B cell (primary cell): ENCODE measurements around the gene SOX13. TPM values are rescaled to one million over a fixed set of nuclear protein-coding genes. Genes with fewer than 3 reads are reported as not detected.

ENCODE experiments used
- ATAC-seq: fragments of 200-7000 bp; cut with Tn5 transposase; one replicate; pipeline ENCODE4 v1.10.0; 2021; ENCODE audit warnings: low read depth, mild to moderate bottlenecking, moderate number of reproducible peaks, moderate library complexity
- CTCF ChIA-PET: fragments of 350-600 bp; sonication (Branson Sonifier 250); formaldehyde crosslinking; loops from one replicate; lab custom pipeline; 2021; ENCODE audit warnings: antibody characterized with exemption, inconsistent platforms; lab: Charles Lee
- POLR2A ChIA-PET: fragments of 350-600 bp; sonication (Branson Sonifier 250); formaldehyde crosslinking; loops from one replicate; lab custom pipeline; 2021; ENCODE audit warnings: antibody characterized with exemption; lab: Charles Lee
- DNase-seq: peaks from one replicate; pipeline ENCODE4 v3.0.0; 2013
- H2AFZ ChIP-seq: 2 replicates; pipeline ENCODE4 v1.6.1; 2012; ENCODE audit warnings: mild to moderate bottlenecking, low read depth, low read length; ENCODE audit not compliant: insufficient read depth, poor library complexity, severe bottlenecking
- H3K27ac ChIP-seq, 2 donors: 1 replicate in 1 of 2; 2 replicates in 1 of 2; pipeline ENCODE4 v1.5.1; 2012 to 2013; ENCODE audit warnings: low read length in 2 of 2, mild to moderate bottlenecking in 2 of 2, moderate library complexity in 1 of 2
- H3K27me3 ChIP-seq, 4 experiments: fragments of 200-600 bp in 1 of 4; sonication (generic) in 1 of 4; replicated peaks in 1 of 4; 1 replicate in 2 of 4; 2 replicates in 2 of 4; pipeline versions ENCODE4 v1.6.1 to v1.7.0; 2013 to 2016; ENCODE audit warnings: low read length in 3 of 4, mild to moderate bottlenecking in 2 of 4, mixed read lengths in 1 of 4, moderate library complexity in 1 of 4; ENCODE audit not compliant: insufficient read depth in 4 of 4, control insufficient read depth in 3 of 4; ENCODE audit errors: control extremely low read depth in 1 of 4
- H3K36me3 ChIP-seq, 2 experiments: replicated peaks in 1 of 2; 1 replicate in 1 of 2; 2 replicates in 1 of 2; pipeline versions ENCODE4 v1.6.1 to v1.7.1; 2013; ENCODE audit warnings: low read length in 1 of 2; ENCODE audit not compliant: insufficient read depth in 2 of 2, control insufficient read depth in 1 of 2; ENCODE audit errors: control extremely low read depth in 1 of 2, extremely low read depth in 1 of 2
- H3K4me1 ChIP-seq, 2 donors: fragments of 200-600 bp in 1 of 2; sonication (generic) in 1 of 2; 1 replicate in 1 of 2; 2 replicates in 1 of 2; pipeline versions ENCODE4 v1.5.1 to v1.6.1; 2013 to 2017; ENCODE audit warnings: low read length in 2 of 2; ENCODE audit not compliant: control insufficient read depth in 2 of 2, insufficient read depth in 2 of 2
- H3K4me2 ChIP-seq: replicated peaks from 2 replicates; pipeline ENCODE3; 2012; ENCODE audit warnings: mild to moderate bottlenecking, low read depth, low read length; ENCODE audit not compliant: poor library complexity, severe bottlenecking
- H3K4me3 ChIP-seq, 5 experiments: fragments of 200-600 bp in 1 of 5; sonication (generic) in 1 of 5; 1 replicate in 3 of 5; 2 replicates in 2 of 5; pipeline versions ENCODE4 v1.5.1 to v1.7.0; 2011 to 2016; ENCODE audit warnings: low read length in 4 of 5, mild to moderate bottlenecking in 4 of 5, low read depth in 2 of 5, control low read depth in 1 of 5, moderate library complexity in 1 of 5; ENCODE audit not compliant: insufficient read depth in 1 of 5; ENCODE audit errors: control extremely low read depth in 1 of 5, extremely low read depth in 1 of 5
- H3K79me2 ChIP-seq: fragments of 200-600 bp; sonication (generic); one replicate; pipeline ENCODE4 v1.6.0; 2016; ENCODE audit warnings: low read length; ENCODE audit not compliant: control insufficient read depth, insufficient read depth
- H3K9ac ChIP-seq: fragments of 200-600 bp; sonication (generic); 2 replicates; pipeline ENCODE4 v1.6.1; 2017; ENCODE audit warnings: mild to moderate bottlenecking, low read length, moderate library complexity
- H3K9me3 ChIP-seq, 3 donors: one replicate each; pipeline versions ENCODE4 v1.6.1 to v1.7.1; 2013; ENCODE audit warnings: low read length in 2 of 3; ENCODE audit not compliant: control insufficient read depth in 2 of 3, insufficient read depth in 1 of 3; ENCODE audit errors: control extremely low read depth in 1 of 3
- H4K20me1 ChIP-seq: 2 replicates; pipeline ENCODE4 v1.6.0; 2012; ENCODE audit warnings: mild to moderate bottlenecking, low read length; ENCODE audit not compliant: insufficient read depth, control insufficient read depth, poor library complexity, severe bottlenecking
- H3K27ac Mint-ChIP-seq: one replicate; pipeline ENCODE4 v1.8.0; 2021; ENCODE audit warnings: mixed read lengths
- H3K27me3 Mint-ChIP-seq: one replicate; pipeline ENCODE4 v1.8.0; 2021; ENCODE audit warnings: mixed read lengths
- H3K4me1 Mint-ChIP-seq: one replicate; pipeline ENCODE4 v1.8.0; 2021; ENCODE audit warnings: mixed read lengths
- H3K4me3 Mint-ChIP-seq: one replicate; pipeline ENCODE4 v1.8.0; 2021; ENCODE audit warnings: mixed read lengths
- H3K9me3 Mint-ChIP-seq: one replicate; pipeline ENCODE4 v1.8.0; 2022; ENCODE audit warnings: mixed read lengths; ENCODE audit not compliant: insufficient read depth
- CTCF ChIP-seq: fragments of 200-600 bp; IDR thresholded peaks from one replicate; pipeline ENCODE4 v1.8.0; 2022; ENCODE audit warnings: antibody characterized with exemption, mild to moderate bottlenecking
- EZH2 ChIP-seq: IDR thresholded peaks from 2 replicates; pipeline ENCODE4 v1.6.1; 2012; ENCODE audit warnings: borderline replicate concordance, low read depth, mild to moderate bottlenecking, moderate library complexity, low read length; ENCODE audit not compliant: insufficient read depth, poor library complexity, severe bottlenecking
- WGBS: methylation state at CpG from one replicate; pipeline ENCODE4 v1.1.5; 2013; ENCODE audit warnings: missing lambda C conversion rate; ENCODE audit not compliant: insufficient coverage; 5-methylcytosine and 5-hydroxymethylcytosine counted together
- intact Hi-C: fragments of 100-400 bp; cut with micrococcal nuclease; formaldehyde crosslinking; loops from one replicate; pipeline ENCODE4 v1.10.0; 2022
- polyA plus RNA-seq: library from polyadenylated mRNA; depleted of rRNA; stranded (reverse); fragments of >200 nt; gene quantifications from 2 replicates; pipeline ENCODE4 v1.2.3, GENCODE V29; 2012
- total RNA-seq, 2 donors: library from RNA; stranded (reverse); fragments of 120-200 nt in 1 of 2; gene quantifications; 1 replicate in 1 of 2; 2 replicates in 1 of 2; pipeline versions ENCODE4 v1.2.3 to v1.2.4, GENCODE V29; 2013 to 2022

SOX13 gene
- total and polyA plus RNA-seq, 2 donors (not counting 1 experiment from before 2014, with no cell fraction given): 0.15 to 1.3 TPM

- intact Hi-C loops: no loop called here
- CTCF ChIA-PET: no interaction called here
- Mint-ChIP-seq H3K9me3 (no peaks in the 10 kb centered on the region), H3K4me1 (peaks cover 5% of the 10 kb centered on the region), H3K27me3 (peaks cover 18% of the 10 kb centered on the region), H3K4me3 (no peak overlapping the region), H3K27ac (no peak overlapping the region)
- Histone ChIP-seq H3K27me3 (peaks cover 0 to 15% (median 6%) of the 10 kb centered on the region in 4 experiments), H3K79me2 (no peaks in the 10 kb centered on the region), H2AFZ (no peak overlapping the region), H3K4me3 (no peak overlapping the region), H3K9me3 (peaks cover 0 to 3% (median 0%) of the 10 kb centered on the region in 3 donors), H3K36me3 (no peaks in the 10 kb centered on the region), H3K27ac (no peak overlapping the region), H3K4me2 (no peak overlapping the region), H3K9ac (no peak overlapping the region), H3K4me1 (peaks cover 11 to 13% of the 10 kb centered on the region in 2 donors), H4K20me1 (no peaks in the 10 kb centered on the region)
- ATAC-seq (no peak), DNase-seq (no peak)
- TF ChIP-seq CTCF: no peak
- no peak for TF ChIP-seq EZH2
- POLR2A ChIA-PET: no interaction called here
- WGBS: 91% methylated on average over 5 of the region's 13 CpGs
Measured at GRCh38 chr1:204147406-204148383, 74.8 kb downstream of the SOX13 start.

GRCh38 chr1:204149107-204149506, 76.2 kb downstream of the SOX13 start:
- Mint-ChIP-seq H3K4me1 (peaks cover 8% of the 10 kb centered on the region), H3K9me3 (no peaks in the 10 kb centered on the region), H3K27me3 (peaks cover 28% of the 10 kb centered on the region), H3K27ac (no peak overlapping the region), H3K4me3 (no peak overlapping the region)
- Histone ChIP-seq H3K27me3 (peaks cover 0 to 21% (median 7%) of the 10 kb centered on the region in 4 experiments), H3K4me2 (no peak overlapping the region), H3K27ac (no peak overlapping the region), H3K79me2 (no peaks in the 10 kb centered on the region), H3K36me3 (no peaks in the 10 kb centered on the region), H3K4me3 (no peak overlapping the region), H3K9ac (no peak overlapping the region), H4K20me1 (no peaks in the 10 kb centered on the region), H2AFZ (no peak overlapping the region), H3K9me3 (peaks cover 0 to 3% (median 0%) of the 10 kb centered on the region in 3 donors), H3K4me1 (peaks cover 12 to 14% of the 10 kb centered on the region in 2 donors)
- CTCF ChIA-PET: interaction anchor here (2.2 kb wide), 1 partner anchor 11 kb away, joined by 6 read pairs; no protein-coding TSS in a partner anchor
- DNase-seq (no peak), ATAC-seq (no peak)
- intact Hi-C loops: no loop called here
- POLR2A ChIA-PET: no interaction called here
- no peak for TF ChIP-seq CTCF
- TF ChIP-seq EZH2: no peak
- WGBS: 63% methylated on average over 2 of the region's 2 CpGs
